K562 (cell line): ENCODE data around the gene PIP4K2A. TPM values are rescaled to one million over a fixed set of nuclear protein-coding genes. Genes with fewer than 3 reads are reported as not detected.

Source experiments
- ATAC-seq: fragments of 200-7000 bp; cut with Tn5 transposase; 3 replicates; pipeline ENCODE4 v1.9.1; 2020; ENCODE audit warnings: moderate library complexity
- BruUV-seq: library from RNA; stranded (reverse); fragments of 400-500 nt; replicated peaks from 2 replicates; lab custom pipeline; 2021; lab: Mats Ljungman, UMichigan
- CTCF ChIA-PET: fragments of 300-600 bp; formaldehyde crosslinking; extraction: SDS; loops from one replicate; lab custom pipeline; 2021; ENCODE audit warnings: low intra/inter-chr PET ratio; lab: Yijun Ruan, JAX
- POLR2A ChIA-PET: fragments of 300-600, 350-650 bp; sonication (Branson Sonifier 250); formaldehyde crosslinking; extraction: SDS; loops from one replicate; lab custom pipeline; 2021; ENCODE audit warnings: antibody characterized with exemption, inconsistent platforms; lab: Yijun Ruan, JAX
- DNase-seq, 4 experiments: peaks; one replicate each; pipeline versions ENCODE4 v3.0.0 to v3.0.0-alpha.2; 2011 to 2018; ENCODE audit warnings: low spot score in 3 of 4, mixed read lengths in 3 of 4; ENCODE audit errors: extremely low read depth in 1 of 4
- FAIRE-seq: peaks from 2 replicates; lab custom pipeline; 2011; peaks lifted over from hg19 to GRCh38; lab: Jason Lieb, UNC
- H2AFZ ChIP-seq: 2 replicates; pipeline ENCODE4 v1.6.0; 2011; ENCODE audit warnings: low read depth, low read length, control low read depth, inconsistent platforms
- H3K27ac ChIP-seq: fragments of 200-600 bp; 3 replicates; pipeline ENCODE4 v1.8.0; 2011; ENCODE audit warnings: low read depth, mild to moderate bottlenecking, control low read depth, inconsistent platforms, low read length, moderate library complexity, mixed read lengths; ENCODE audit errors: extremely low read depth
- H3K27me3 ChIP-seq, 2 experiments: fragments of 300-600 bp in 1 of 2; 2 replicates in 1 of 2; 3 replicates in 1 of 2; pipeline versions ENCODE4 v1.6.0 to v1.8.0; 2011; ENCODE audit warnings: inconsistent platforms in 2 of 2, low read length in 2 of 2, mild to moderate bottlenecking in 1 of 2, mixed read lengths in 1 of 2, moderate library complexity in 1 of 2; ENCODE audit not compliant: control insufficient read depth in 2 of 2, insufficient read depth in 2 of 2
- H3K36me3 ChIP-seq: fragments of 300-600 bp; 3 replicates; pipeline ENCODE4 v1.8.0; 2011; ENCODE audit warnings: mild to moderate bottlenecking, low read length, inconsistent platforms; ENCODE audit not compliant: control insufficient read depth, insufficient read depth
- H3K4me1 ChIP-seq, 2 experiments: fragments of 200-600 bp in 1 of 2; replicated peaks in 1 of 2; 2 replicates in 1 of 2; 3 replicates in 1 of 2; pipeline versions ENCODE4 v1.5.1 to v1.8.0; 2011; ENCODE audit warnings: inconsistent platforms in 2 of 2, low read length in 2 of 2, mild to moderate bottlenecking in 1 of 2, mixed read lengths in 1 of 2, moderate library complexity in 1 of 2; ENCODE audit not compliant: control insufficient read depth in 2 of 2, insufficient read depth in 2 of 2
- H3K4me2 ChIP-seq: 2 replicates; pipeline ENCODE4 v1.6.1; 2011; ENCODE audit warnings: low read length, control low read depth, inconsistent platforms, mixed read lengths; ENCODE audit not compliant: insufficient read depth
- H3K4me3 ChIP-seq: fragments of 200-600 bp; sonication (generic), shearing (Covaris generic); 2 replicates; pipeline ENCODE4 v1.5.1; 2016; ENCODE audit warnings: control low read depth, inconsistent platforms
- H3K79me2 ChIP-seq: fragments of 200-600 bp; 3 replicates; pipeline ENCODE4 v1.8.0; 2011; ENCODE audit warnings: low read length, inconsistent platforms; ENCODE audit not compliant: control insufficient read depth, insufficient read depth
- H3K9ac ChIP-seq, 2 experiments: 2 replicates each; pipeline versions ENCODE4 v1.6.0 to v1.6.1; 2011; ENCODE audit warnings: low read depth in 2 of 2, low read length in 2 of 2, control low read depth in 1 of 2, inconsistent platforms in 1 of 2, mild to moderate bottlenecking in 1 of 2, mixed read lengths in 1 of 2; ENCODE audit not compliant: insufficient read depth in 1 of 2
- H3K9me1 ChIP-seq: one replicate; pipeline ENCODE4 v1.6.0; 2011; ENCODE audit warnings: inconsistent platforms, mild to moderate bottlenecking, low read length, moderate library complexity; ENCODE audit not compliant: control insufficient read depth, insufficient read depth
- H3K9me3 ChIP-seq: replicated peaks from 2 replicates; pipeline ENCODE4 v1.5.1; 2011; ENCODE audit warnings: low read depth, low read length, inconsistent platforms; ENCODE audit not compliant: control insufficient read depth, insufficient read depth
- H4K20me1 ChIP-seq: replicated peaks from 2 replicates; pipeline ENCODE4 v1.6.1; 2011; ENCODE audit warnings: low read length, inconsistent platforms, mixed read lengths; ENCODE audit not compliant: control insufficient read depth, insufficient read depth
- CBFA2T3 ChIP-seq: fragments of 450-650 bp; IDR thresholded peaks from 2 replicates; pipeline ENCODE4 v1.6.1; 2017
- CC2D1A ChIP-seq: fragments of 450-650 bp; IDR thresholded peaks from 2 replicates; pipeline ENCODE4 v1.6.1; 2017; ENCODE audit warnings: mild to moderate bottlenecking
- CEBPB ChIP-seq: fragments of 450-650 bp; IDR thresholded peaks from 2 replicates; pipeline ENCODE4 v1.6.1; 2016; ENCODE audit warnings: missing genetic modification characterization, missing compliant biosample characterization
- CTBP1 ChIP-seq: fragments of 450-650 bp; IDR thresholded peaks from 2 replicates; pipeline ENCODE4 v1.6.1; 2016; ENCODE audit warnings: borderline replicate concordance
- E2F3 ChIP-seq: fragments of 250-450 bp; sonication (Bioruptor Pico); IDR thresholded peaks from 2 replicates; pipeline ENCODE4 v1.4.0; 2020; ENCODE audit warnings: mild to moderate bottlenecking
- FOXK1 ChIP-seq: sonication (generic); formaldehyde crosslinking; IDR thresholded peaks from 2 replicates; pipeline ENCODE4 v1.8.0; 2022; ENCODE audit warnings: missing genetic modification reagents, mild to moderate bottlenecking, borderline replicate concordance
- KAT2B ChIP-seq: IDR thresholded peaks from one replicate; pipeline ENCODE4 v1.6.1; 2012; ENCODE audit warnings: low read depth, mild to moderate bottlenecking, control low read depth, inconsistent platforms, low read length, moderate library complexity
- POLR2A ChIP-seq: fragments of 450-650 bp; conservative IDR thresholded peaks from 2 replicates; pipeline ENCODE4 v1.6.1; 2016
- POLR2B ChIP-seq: fragments of 450-650 bp; IDR thresholded peaks from 2 replicates; pipeline ENCODE4 v1.6.1; 2018; ENCODE audit warnings: low read depth; ENCODE audit not compliant: partially characterized antibody
- ZEB2 ChIP-seq: fragments of 450-650 bp; IDR thresholded peaks from 2 replicates; pipeline ENCODE4 v1.6.1; 2016
- ZFP1 ChIP-seq: fragments of 450-650 bp; formaldehyde crosslinking; IDR thresholded peaks from 2 replicates; pipeline ENCODE4 v1.4.0; 2020; ENCODE audit warnings: mild to moderate bottlenecking, mixed read lengths
- ZNF584 ChIP-seq: fragments of 200-800 bp; sonication (Bioruptor generic); IDR thresholded peaks from 2 replicates; pipeline ENCODE4 v1.6.1; 2016; ENCODE audit warnings: low read depth, mild to moderate bottlenecking, missing genetic modification characterization, missing compliant biosample characterization
- WGBS: fragments of 100-300 bp; shearing (Covaris generic); methylation state at CpG from one replicate; pipeline ENCODE4 v1.1.6; 2016; ENCODE audit warnings: low coverage, mixed read lengths; ENCODE audit not compliant: insufficient coverage; ENCODE audit errors: missing lambda C conversion rate; 5-methylcytosine and 5-hydroxymethylcytosine counted together
- in situ Hi-C: fragments of 300-500 bp; cut with MboI; formaldehyde crosslinking; loops from 4 replicates; pipeline ENCODE4 v1.15.0; 2018; ENCODE audit warnings: inconsistent platforms, mixed read lengths
- intact Hi-C: fragments of 100-400 bp; cut with micrococcal nuclease; formaldehyde crosslinking; loops from 2 replicates; pipeline ENCODE4 v1.14.2; 2022
- polyA plus RNA-seq, 8 experiments: library from polyadenylated mRNA; depleted of rRNA in 4 of 8; stranded (reverse) in 5 of 8; unstranded in 3 of 8; fragments of >200 nt; fragmentation: Nextera tagmentation in 2 of 8; fragmentation: Illumina TruSeq in 1 of 8; extraction: Ambion mirVana in 2 of 8; extraction: Trizol in 1 of 8; gene quantifications; 2 replicates each; pipeline versions ENCODE4 v1.2.1 to v1.2.3, GENCODE V29; 2011 to 2014; ENCODE audit warnings: inconsistent platforms in 1 of 8, missing spikeins in 1 of 8
- total RNA-seq, 7 experiments: library from RNA; depleted of rRNA in 6 of 7; stranded (reverse); fragments of >200 nt in 6 of 7; fragmentation: Illumina TruSeq in 2 of 7; extraction: Trizol in 2 of 7; gene quantifications; 2 replicates each; pipeline versions ENCODE4 v1.2.1 to v1.2.3, GENCODE V29; 2011 to 2021; ENCODE audit warnings: low replicate concordance in 1 of 7
- TF ChIP-seq, protein P1 (sequence below): sonication (generic); formaldehyde crosslinking; IDR thresholded peaks from 2 replicates; pipeline ENCODE4 v1.8.1; 2023; ENCODE audit warnings: mild to moderate bottlenecking, missing genetic modification reagents
- TF ChIP-seq, protein P2 (sequence below): fragments of 450-650 bp; IDR thresholded peaks from 2 replicates; pipeline ENCODE4 v1.6.1; 2016; ENCODE audit warnings: missing biosample characterization, missing genetic modification characterization
- TF ChIP-seq, protein P3 (sequence below): sonication (generic); formaldehyde crosslinking; IDR thresholded peaks from 2 replicates; pipeline ENCODE4 v1.9.0; 2022; ENCODE audit warnings: mild to moderate bottlenecking, missing genetic modification reagents
- TF ChIP-seq, protein P4 (sequence below): IDR thresholded peaks from 3 replicates; pipeline ENCODE4 v1.6.1; 2011; ENCODE audit warnings: borderline replicate concordance, mild to moderate bottlenecking, moderate library complexity; ENCODE audit not compliant: insufficient read length; ENCODE audit errors: extremely low read depth

The PIP4K2A gene
- total and polyA plus RNA-seq, 9 of the 15 experiments (the other 6 are each of a cell fraction or from before 2014, with no cell fraction given): 35.6 to 117 (median 71.9) TPM

DNA sequence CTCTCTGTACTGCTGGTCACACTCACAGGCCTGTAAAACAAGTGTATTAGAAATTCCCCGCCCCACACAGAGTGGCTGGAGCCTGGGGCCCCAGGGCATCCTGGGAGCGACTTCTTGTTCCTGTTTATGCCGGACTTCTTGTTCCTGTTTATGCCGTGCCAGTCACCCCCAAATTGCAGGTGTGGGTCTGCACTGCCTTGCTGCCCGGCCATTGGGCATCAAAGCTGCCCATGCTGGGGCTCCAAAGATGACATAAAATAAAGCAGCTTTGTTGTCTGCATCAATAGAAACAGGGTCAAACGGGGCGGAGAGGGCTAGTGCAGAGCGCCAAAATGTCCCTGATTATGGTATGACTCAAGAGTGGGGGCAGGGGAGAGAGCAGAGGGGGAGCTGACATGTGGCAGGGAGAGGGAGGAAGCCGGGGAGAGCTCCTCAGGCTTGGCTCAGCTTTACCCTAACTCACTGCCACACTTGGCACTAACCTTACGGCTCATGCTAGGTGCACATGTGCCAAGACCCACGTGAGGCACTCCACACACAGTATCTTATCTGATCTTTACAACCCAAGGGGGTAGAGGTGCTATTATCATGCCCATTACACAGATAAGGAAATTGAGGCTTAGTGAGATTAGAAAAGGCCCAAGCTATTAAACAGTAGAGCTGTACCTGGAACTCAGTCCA, 98.4 kb downstream of the PIP4K2A start:
- intact Hi-C loops: loop anchor here (5.0 kb wide), 2 partner anchors 66 to 371 kb away; no protein-coding TSS in a partner anchor
- TF ChIP-seq ZFP1 (CRISPR knock-in tag) (no peak), ZNF584 (CRISPR knock-in tag) (no peak), CBFA2T3 (peak; percentile 38), CC2D1A (peak; percentile 78; the same call in 1 of the 2 replicates), FOXK1 (CRISPR knock-in tag) (0 out of 2 replicates have a peak, but pooled peaks have one; percentile 54), POLR2B (peak; percentile 23), KAT2B (no peak), POLR2A (peak; percentile 71), CEBPB (tag) (peak; percentile 63; the same call in 1 of the 2 replicates), E2F3 (peak; percentile 45; the same call in 1 of the 2 replicates), ZEB2 (0 out of 2 replicates have a peak, but pooled peaks have one; percentile 44), CTBP1 (peak; percentile 68; the same call in 1 of the 2 replicates)
- TF ChIP-seq, protein P1, sequence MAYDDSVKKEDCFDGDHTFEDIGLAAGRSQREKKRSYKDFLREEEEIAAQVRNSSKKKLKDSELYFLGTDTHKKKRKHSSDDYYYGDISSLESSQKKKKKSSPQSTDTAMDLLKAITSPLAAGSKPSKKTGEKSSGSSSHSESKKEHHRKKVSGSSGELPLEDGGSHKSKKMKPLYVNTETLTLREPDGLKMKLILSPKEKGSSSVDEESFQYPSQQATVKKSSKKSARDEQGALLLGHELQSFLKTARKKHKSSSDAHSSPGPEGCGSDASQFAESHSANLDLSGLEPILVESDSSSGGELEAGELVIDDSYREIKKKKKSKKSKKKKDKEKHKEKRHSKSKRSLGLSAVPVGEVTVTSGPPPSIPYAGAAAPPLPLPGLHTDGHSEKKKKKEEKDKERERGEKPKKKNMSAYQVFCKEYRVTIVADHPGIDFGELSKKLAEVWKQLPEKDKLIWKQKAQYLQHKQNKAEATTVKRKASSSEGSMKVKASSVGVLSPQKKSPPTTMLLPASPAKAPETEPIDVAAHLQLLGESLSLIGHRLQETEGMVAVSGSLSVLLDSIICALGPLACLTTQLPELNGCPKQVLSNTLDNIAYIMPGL (CRISPR knock-in tag): no peak
- TF ChIP-seq, protein P2, sequence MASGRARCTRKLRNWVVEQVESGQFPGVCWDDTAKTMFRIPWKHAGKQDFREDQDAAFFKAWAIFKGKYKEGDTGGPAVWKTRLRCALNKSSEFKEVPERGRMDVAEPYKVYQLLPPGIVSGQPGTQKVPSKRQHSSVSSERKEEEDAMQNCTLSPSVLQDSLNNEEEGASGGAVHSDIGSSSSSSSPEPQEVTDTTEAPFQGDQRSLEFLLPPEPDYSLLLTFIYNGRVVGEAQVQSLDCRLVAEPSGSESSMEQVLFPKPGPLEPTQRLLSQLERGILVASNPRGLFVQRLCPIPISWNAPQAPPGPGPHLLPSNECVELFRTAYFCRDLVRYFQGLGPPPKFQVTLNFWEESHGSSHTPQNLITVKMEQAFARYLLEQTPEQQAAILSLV (tag): 0 out of 2 replicates have a peak, but pooled peaks have one; percentile 37
- TF ChIP-seq, protein P3, sequence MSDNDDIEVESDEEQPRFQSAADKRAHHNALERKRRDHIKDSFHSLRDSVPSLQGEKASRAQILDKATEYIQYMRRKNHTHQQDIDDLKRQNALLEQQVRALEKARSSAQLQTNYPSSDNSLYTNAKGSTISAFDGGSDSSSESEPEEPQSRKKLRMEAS (CRISPR knock-in tag): peak; percentile 81
- TF ChIP-seq, protein P4, sequence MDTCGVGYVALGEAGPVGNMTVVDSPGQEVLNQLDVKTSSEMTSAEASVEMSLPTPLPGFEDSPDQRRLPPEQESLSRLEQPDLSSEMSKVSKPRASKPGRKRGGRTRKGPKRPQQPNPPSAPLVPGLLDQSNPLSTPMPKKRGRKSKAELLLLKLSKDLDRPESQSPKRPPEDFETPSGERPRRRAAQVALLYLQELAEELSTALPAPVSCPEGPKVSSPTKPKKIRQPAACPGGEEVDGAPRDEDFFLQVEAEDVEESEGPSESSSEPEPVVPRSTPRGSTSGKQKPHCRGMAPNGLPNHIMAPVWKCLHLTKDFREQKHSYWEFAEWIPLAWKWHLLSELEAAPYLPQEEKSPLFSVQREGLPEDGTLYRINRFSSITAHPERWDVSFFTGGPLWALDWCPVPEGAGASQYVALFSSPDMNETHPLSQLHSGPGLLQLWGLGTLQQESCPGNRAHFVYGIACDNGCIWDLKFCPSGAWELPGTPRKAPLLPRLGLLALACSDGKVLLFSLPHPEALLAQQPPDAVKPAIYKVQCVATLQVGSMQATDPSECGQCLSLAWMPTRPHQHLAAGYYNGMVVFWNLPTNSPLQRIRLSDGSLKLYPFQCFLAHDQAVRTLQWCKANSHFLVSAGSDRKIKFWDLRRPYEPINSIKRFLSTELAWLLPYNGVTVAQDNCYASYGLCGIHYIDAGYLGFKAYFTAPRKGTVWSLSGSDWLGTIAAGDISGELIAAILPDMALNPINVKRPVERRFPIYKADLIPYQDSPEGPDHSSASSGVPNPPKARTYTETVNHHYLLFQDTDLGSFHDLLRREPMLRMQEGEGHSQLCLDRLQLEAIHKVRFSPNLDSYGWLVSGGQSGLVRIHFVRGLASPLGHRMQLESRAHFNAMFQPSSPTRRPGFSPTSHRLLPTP: no peak

More for the DNA sequence above, 98.4 kb downstream of the PIP4K2A start:
- Histone ChIP-seq H3K4me1 (peaks cover 17 to 41% of the 10 kb centered on the region in 2 experiments), H3K9me1 (no peaks in the 10 kb centered on the region), H3K9ac (peak overlapping the region; percentile 85 to 95), H3K9me3 (no peaks in the 10 kb centered on the region), H3K79me2 (peaks cover 98% of the 10 kb centered on the region), H3K4me2 (peak overlapping the region; percentile 82), H3K27ac (peak overlapping the region; percentile 95), H3K4me3 (peak overlapping the region; percentile 49), H4K20me1 (no peaks in the 10 kb centered on the region), H3K27me3 (no peaks in the 10 kb centered on the region), H2AFZ (peak overlapping the region; percentile 97), H3K36me3 (peaks cover 17% of the 10 kb centered on the region; the same call in 2 of the 3 replicates)
- in situ Hi-C loops: no loop called here
- TSS peak; percentile 54 for BruUV-seq
- POLR2A ChIA-PET: interaction anchor here (0.8 to 3.0 kb wide), 9 partner anchors 8 to 60 kb away, joined by 3 to 20 read pairs (median 3); no protein-coding TSS in a partner anchor
- ATAC-seq: peak; percentile 97
- peak; percentile 87 for FAIRE-seq
- peak; percentile 70 to 86 (median 74) for DNase-seq
- CTCF ChIA-PET: no interaction called here
- WGBS: 1% methylated on average over 11 of the region's 11 CpGs
